Spleen (tissue), 11 donors: ENCODE results near the gene VMO1. TPM values are rescaled to one million over a fixed set of nuclear protein-coding genes. Genes with fewer than 3 reads are reported as not detected.
A peak's percentile ranks its signal among the peaks of the same experiment; 100 is the strongest.

Source experiments
- DNase-seq: peaks from one replicate; pipeline ENCODE4 v3.0.0-alpha.2; 2020
- H3K27ac ChIP-seq, 8 donors: fragments of 200-600 bp; sonication (generic) in 7 of 8; 1 replicate in 4 of 8; 2 replicates in 4 of 8; pipeline versions ENCODE4 v1.5.0 to v1.8.0; 2016 to 2021; ENCODE audit warnings: inconsistent platforms in 4 of 8, mild to moderate bottlenecking in 4 of 8, moderate library complexity in 1 of 8
- H3K27me3 ChIP-seq, 7 donors: fragments of 200-600 bp; sonication (generic) in 6 of 7; replicated peaks in 1 of 7; 1 replicate in 4 of 7; 2 replicates in 3 of 7; pipeline versions ENCODE4 v1.5.0 to v1.8.0; 2016 to 2021; ENCODE audit warnings: inconsistent platforms in 3 of 7, mild to moderate bottlenecking in 1 of 7
- H3K36me3 ChIP-seq, 6 donors: fragments of 200-600 bp; sonication (generic) in 5 of 6; 1 replicate in 4 of 6; 2 replicates in 2 of 6; pipeline versions ENCODE4 v1.5.0 to v1.8.0; 2016 to 2021; ENCODE audit warnings: inconsistent platforms in 2 of 6
- H3K4me1 ChIP-seq, 6 donors: fragments of 200-600 bp; sonication (generic) in 5 of 6; 1 replicate in 3 of 6; 2 replicates in 3 of 6; pipeline versions ENCODE4 v1.5.0 to v1.8.0; 2016 to 2021; ENCODE audit warnings: inconsistent platforms in 3 of 6
- H3K4me3 ChIP-seq, 8 donors: fragments of 200-600 bp; sonication (generic) in 7 of 8; 1 replicate in 4 of 8; 2 replicates in 4 of 8; pipeline versions ENCODE4 v1.5.0 to v1.8.0; 2016 to 2021; ENCODE audit warnings: inconsistent platforms in 4 of 8, mild to moderate bottlenecking in 4 of 8, moderate library complexity in 2 of 8
- H3K9me3 ChIP-seq, 8 donors: fragments of 200-600 bp; sonication (generic) in 7 of 8; 1 replicate in 4 of 8; 2 replicates in 4 of 8; pipeline versions ENCODE4 v1.5.0 to v1.8.0; 2016 to 2021; ENCODE audit warnings: inconsistent platforms in 4 of 8
- CTCF ChIP-seq, 11 experiments: fragments of 200-600 bp in 7 of 11; fragments of 450-650 bp in 4 of 11; sonication (generic) in 4 of 11; IDR thresholded peaks in 8 of 11; conservative IDR thresholded peaks in 3 of 11; 1 replicate in 7 of 11; 2 replicates in 4 of 11; pipeline versions ENCODE4 v1.4.0 to v1.8.0; 2016 to 2021; ENCODE audit warnings: antibody characterized with exemption in 11 of 11, inconsistent platforms in 4 of 11, mild to moderate bottlenecking in 1 of 11
- POLR2A ChIP-seq, 3 donors: fragments of 450-650 bp; IDR thresholded peaks; one replicate each; pipeline ENCODE4 v1.5.1; 2017; ENCODE audit warnings: antibody characterized with exemption in 3 of 3, mild to moderate bottlenecking in 1 of 3
- POLR2AphosphoS5 ChIP-seq, 3 donors: sonication (generic); formaldehyde crosslinking; IDR thresholded peaks; one replicate each; pipeline ENCODE4 v1.5.1; 2017; ENCODE audit warnings: antibody characterized with exemption in 3 of 3
- WGBS, 5 donors: extraction: QIAGEN DNeasy Blood & Tissue Kit in 3 of 5; methylation state at CpG; one replicate each; pipeline versions ENCODE4 v1.1.5 to v1.1.7; 2013 to 2018; 5-methylcytosine and 5-hydroxymethylcytosine counted together
- intact Hi-C: fragments of 100-400 bp; cut with DNase I; formaldehyde crosslinking; loops from one replicate; pipeline ENCODE4 v1.15.0; 2023; ENCODE audit warnings: low total_unique reads
- polyA plus RNA-seq, 3 donors: library from polyadenylated mRNA; stranded (reverse); fragments of 200-250 nt; gene quantifications; one replicate each; pipeline ENCODE4 v1.2.1, GENCODE V29; 2013
- total RNA-seq, 7 donors: library from RNA; depleted of rRNA in 3 of 7; stranded (reverse); fragments of >200 nt in 3 of 7; fragmentation: NEBNext Ultra II Directional in 4 of 7; extraction: Animal tissue kit (Norgen Biotek cat#: 25700) in 4 of 7; gene quantifications; one replicate each; pipeline versions ENCODE4 v1.1.0 to v1.2.1, GENCODE V29; 2016 to 2021
- donor health status: healthy with polysubstance abuse.
- donor health status: DM: no; HTN: no; CAD: no; lungs with moderate emphysema.
- donor health status: DM: no; HTN: no; CAD: no.
- donor health status: Bipolar disorder and iron deficiency.
- donor health status: healthy.
- donor health status: DM: no; HTN: no; CAD: no.
- donor health status: DM: yes; HTN: yes; CAD: no.

The VMO1 gene
- total and polyA plus RNA-seq, 10 donors, result 5.0 to 74.3 (median 12.0) TPM

GRCh38 chr17:4807605-4808377 lies 21.6 kb upstream of the VMO1 start:
- intact Hi-C loops, result no loop called here
- Histone ChIP-seq H3K9me3 (no peaks in the 10 kb centered on the region), H3K36me3 (peaks cover 0 to 30% (median 3%) of the 10 kb centered on the region in 6 donors), H3K4me1 (peaks cover 8 to 31% (median 21%) of the 10 kb centered on the region in 6 donors), H3K27ac (peak overlapping the region in 6 of 8 donors; percentile 80 to 88 (median 83)), H3K27me3 (peaks cover 0 to 6% (median 0%) of the 10 kb centered on the region in 7 donors), H3K4me3 (peak overlapping the region; percentile 61 to 91 (median 72))
- TF ChIP-seq CTCF (IDR thresholded peaks at IDR 0.05 in 8 of 11, conservative IDR thresholded peaks at IDR 0.05 in 3 of 11), result no peak
- TF ChIP-seq POLR2AphosphoS5 (IDR thresholded peaks at IDR 0.05), result no peak
- DNase-seq, result no peak
- 40 to 44% (median 42%) methylated on average over 25 to 32 of the region's 32 CpGs for WGBS, 5 donors

GRCh38 chr17:4806777-4807604 lies 20.8 kb upstream of the VMO1 start, which contains the start of gene PLD2:
Gene PLD2, plus strand, starts transcription at chr17:4807152. Its CDS starts 621 bp downstream, at chr17:4807773.
- no peaks in the 10 kb centered on the region for H3K9me3 ChIP-seq
- H3K4me3 ChIP-seq, result peak within 1 kb of the TSS; percentile 61 to 91 (median 72)
- WGBS, 5 donors, result 1 to 3% (median 1%) methylated on average over 26 to 106 of the region's 106 CpGs
- H3K27ac ChIP-seq, result peak within 1 kb of the TSS; percentile 58 to 88 (median 82)
- peaks cover 0 to 30% (median 3%) of the 10 kb centered on the region in 6 donors for H3K36me3 ChIP-seq
- peak; percentile 97 for DNase-seq
- intact Hi-C loops, result no loop called here
- H3K27me3 ChIP-seq, result peaks cover 0 to 6% (median 0%) of the 10 kb centered on the region in 7 donors
- H3K4me1 ChIP-seq, result peaks cover 8 to 31% (median 21%) of the 10 kb centered on the region in 6 donors
- TF ChIP-seq POLR2AphosphoS5 (IDR thresholded peaks at IDR 0.05) (peak; percentile 65 to 80 (median 74)), CTCF (IDR thresholded peaks at IDR 0.05 in 8 of 11, conservative IDR thresholded peaks at IDR 0.05 in 3 of 11) (peak in 1 of 11 experiments; percentile 25), POLR2A (IDR thresholded peaks at IDR 0.05) (no peak)

- intact Hi-C loops, result no loop called here
- 3 to 8% (median 4%) methylated on average over 6 to 16 of the region's 16 CpGs for WGBS, 5 donors
- H3K27ac ChIP-seq, result peak overlapping the region in 4 of 8 donors; percentile 82 to 88 (median 86)
Measured at GRCh38 chr17:4806456-4806776, 20.3 kb upstream of the VMO1 start.

More at GRCh38 chr17:4806456-4806776, 20.3 kb upstream of the VMO1 start:
- no peak for DNase-seq
- peak overlapping the region; percentile 61 to 91 (median 72) for H3K4me3 ChIP-seq
- peaks cover 0 to 6% (median 0%) of the 10 kb centered on the region in 7 donors for H3K27me3 ChIP-seq
- peaks cover 0 to 25% (median 3%) of the 10 kb centered on the region in 6 donors for H3K36me3 ChIP-seq
- peaks cover 8 to 31% (median 21%) of the 10 kb centered on the region in 6 donors for H3K4me1 ChIP-seq
- no peaks in the 10 kb centered on the region for H3K9me3 ChIP-seq
- TF ChIP-seq CTCF (IDR thresholded peaks at IDR 0.05 in 8 of 11, conservative IDR thresholded peaks at IDR 0.05 in 3 of 11), result no peak
- TF ChIP-seq POLR2AphosphoS5 (IDR thresholded peaks at IDR 0.05), result no peak
- no peak for TF ChIP-seq POLR2A (IDR thresholded peaks at IDR 0.05)
